Activated CD8-positive, alpha-beta T cell treated with anti-CD3 and anti-CD28 coated beads, Interleukin-2, amount 10 ng/mL, durations not matched to agents 7 days and 5 days (primary cell): ENCODE results near the gene TST. TPM values are rescaled to one million over a fixed set of nuclear protein-coding genes. Genes with fewer than 3 reads are reported as not detected.

ENCODE experiments used
- ATAC-seq: fragments of 150-1000 bp; cut with Tn5 transposase; one replicate; pipeline ENCODE4 v1.10.0; 2021; ENCODE audit warnings: moderate library complexity
- CTCF ChIA-PET: fragments of 350-600 bp; sonication (Branson Sonifier 250); formaldehyde crosslinking; loops from one replicate; lab custom pipeline; 2021; ENCODE audit warnings: antibody characterized with exemption; lab: Charles Lee
- POLR2A ChIA-PET: fragments of 350-600 bp; sonication (Branson Sonifier 250); formaldehyde crosslinking; loops from one replicate; lab custom pipeline; 2021; ENCODE audit warnings: antibody characterized with exemption; lab: Charles Lee
- DNase-seq: peaks from one replicate; pipeline ENCODE4 v3.0.0-alpha.2; 2020
- H3K27ac Mint-ChIP-seq: one replicate; pipeline ENCODE4 v1.8.0; 2021; ENCODE audit warnings: mild to moderate bottlenecking, mixed read lengths
- H3K27me3 Mint-ChIP-seq: one replicate; pipeline ENCODE4 v1.8.0; 2021; ENCODE audit warnings: low read depth, mixed read lengths
- H3K36me3 Mint-ChIP-seq: one replicate; pipeline ENCODE4 v1.8.0; 2021; ENCODE audit warnings: low read depth, mixed read lengths
- H3K4me1 Mint-ChIP-seq: one replicate; pipeline ENCODE4 v1.8.0; 2021; ENCODE audit warnings: low read depth, mixed read lengths
- H3K4me3 Mint-ChIP-seq: one replicate; pipeline ENCODE4 v1.8.0; 2021; ENCODE audit warnings: mild to moderate bottlenecking, mixed read lengths
- H3K9me3 Mint-ChIP-seq: one replicate; pipeline ENCODE4 v1.8.0; 2022; ENCODE audit warnings: mixed read lengths; ENCODE audit not compliant: insufficient read depth
- total RNA-seq, 2 experiments: library from RNA; stranded (reverse); gene quantifications; one replicate each; pipeline ENCODE4 v1.2.3, GENCODE V29; 2021

The TST gene
- total RNA-seq, 2 experiments from 2014 or later, result 8.3 to 9.4 TPM

- POLR2A ChIA-PET, result interaction anchor here (0.7 kb wide), 1 partner anchor 306 kb away, joined by 3 read pairs; no protein-coding TSS in a partner anchor
- Mint-ChIP-seq H3K4me1 (peaks cover 23% of the 10 kb centered on the region), H3K27me3 (peaks cover 9% of the 10 kb centered on the region), H3K27ac (no peak overlapping the region), H3K4me3 (no peak overlapping the region), H3K9me3 (no peaks in the 10 kb centered on the region), H3K36me3 (no peaks in the 10 kb centered on the region)
- DNase-seq, result peak; percentile 72
- CTCF ChIA-PET, result interaction anchor here (0.7 to 3.3 kb wide), 28 partner anchors 8 to 287 kb away, joined by 3 to 18 read pairs (median 5); partner anchors contain the start of genes IFT27, KCTD17, NCF4 and RAC2
- peak; percentile 99 for ATAC-seq
Measured at GRCh38 chr22:37043828-37044538, 24.7 kb upstream of the TST start.

DNA sequence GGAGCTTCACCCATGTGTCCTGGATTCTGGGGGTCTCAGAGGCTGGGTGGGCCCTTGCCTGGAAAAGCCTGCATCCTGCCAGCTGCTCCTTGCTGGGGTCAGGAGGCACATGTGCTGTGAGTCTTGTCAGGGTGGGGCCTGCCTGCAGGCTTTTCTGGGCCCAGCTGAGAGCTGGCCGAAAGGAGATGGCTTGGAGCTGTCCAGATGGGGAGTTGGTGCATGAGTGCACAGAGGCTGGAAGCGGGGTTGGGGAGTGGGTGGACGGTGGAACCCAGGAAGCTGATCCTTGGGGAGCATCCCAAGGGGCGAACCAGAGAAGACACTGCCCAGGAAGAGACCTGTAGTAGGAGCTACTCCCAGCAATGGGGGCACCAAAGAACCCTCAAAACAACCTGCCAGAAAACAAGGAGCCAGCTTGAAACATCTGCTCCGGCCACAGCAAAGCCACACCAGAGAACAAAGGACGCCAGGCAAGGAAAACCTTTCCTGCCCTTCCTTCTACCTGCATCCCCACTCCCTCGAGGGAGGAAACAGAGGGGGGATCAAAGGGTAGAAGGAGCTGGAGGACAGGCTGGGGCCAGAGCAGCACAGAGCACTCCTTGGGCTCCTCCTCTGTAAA is 24.1 kb upstream of the TST start:
- Mint-ChIP-seq H3K9me3 (no peaks in the 10 kb centered on the region), H3K36me3 (no peaks in the 10 kb centered on the region), H3K4me3 (no peak overlapping the region), H3K27me3 (peaks cover 9% of the 10 kb centered on the region), H3K4me1 (peaks cover 23% of the 10 kb centered on the region), H3K27ac (no peak overlapping the region)
- no peak for DNase-seq
- ChIA-PET CTCF (interaction anchor here (0.9 to 3.0 kb wide), 16 partner anchors 9 to 286 kb away, joined by 3 to 8 read pairs (median 5); partner anchors contain the start of genes IFT27 and KCTD17), POLR2A (interaction anchor here (0.7 kb wide), 1 partner anchor 305 kb away, joined by 3 read pairs; no protein-coding TSS in a partner anchor)
- ATAC-seq, result no peak

- POLR2A ChIA-PET, result no interaction called here
Measured at GRCh38 chr22:37039466-37039865, 20.2 kb upstream of the TST start.

GRCh38 chr22:37037669-37038068 is 18.4 kb upstream of the TST start:
- no peaks in the 10 kb centered on the region for H3K9me3 Mint-ChIP-seq
- H3K4me3 Mint-ChIP-seq, result no peak overlapping the region
- ChIA-PET CTCF (interaction anchor here (1.4 to 3.2 kb wide), 2 partner anchors 17 to 29 kb away, joined by 3 to 13 read pairs; partner anchors contain the start of gene MPST), POLR2A (interaction anchor here (0.7 kb wide), 1 partner anchor 107 kb away, joined by 4 read pairs; no protein-coding TSS in a partner anchor)
- H3K36me3 Mint-ChIP-seq, result no peaks in the 10 kb centered on the region
- peaks cover 23% of the 10 kb centered on the region for H3K27me3 Mint-ChIP-seq
- DNase-seq, result no peak
- peaks cover 9% of the 10 kb centered on the region for H3K4me1 Mint-ChIP-seq
- ATAC-seq, result no peak
- no peak overlapping the region for H3K27ac Mint-ChIP-seq

More at GRCh38 chr22:37039466-37039865, 20.2 kb upstream of the TST start:
- H3K4me1 Mint-ChIP-seq, result peaks cover 12% of the 10 kb centered on the region
- no peak for DNase-seq
- H3K4me3 Mint-ChIP-seq, result no peak overlapping the region
- no peaks in the 10 kb centered on the region for H3K9me3 Mint-ChIP-seq
- H3K27ac Mint-ChIP-seq, result no peak overlapping the region
- H3K36me3 Mint-ChIP-seq, result no peaks in the 10 kb centered on the region
- CTCF ChIA-PET, result interaction anchor here (1.3 kb wide), 1 partner anchor 19 kb away, joined by 3 read pairs; no protein-coding TSS in a partner anchor
- H3K27me3 Mint-ChIP-seq, result peaks cover 23% of the 10 kb centered on the region
- ATAC-seq, result no peak

GRCh38 chr22:37036655-37037377 is 17.6 kb upstream of the TST start:
- Mint-ChIP-seq H3K4me3 (no peak overlapping the region), H3K36me3 (no peaks in the 10 kb centered on the region), H3K27me3 (peaks cover 23% of the 10 kb centered on the region), H3K4me1 (peaks cover 9% of the 10 kb centered on the region), H3K27ac (no peak overlapping the region), H3K9me3 (no peaks in the 10 kb centered on the region)
- DNase-seq (no peak), ATAC-seq (no peak)
- ChIA-PET CTCF (interaction anchor here (1.4 to 3.2 kb wide), 2 partner anchors 8 to 16 kb away, joined by 5 to 13 read pairs; partner anchors contain the start of gene MPST), POLR2A (no interaction called here)

GRCh38 chr22:37033605-37034430 is 14.6 kb upstream of the TST start:
- Mint-ChIP-seq H3K27ac (no peak overlapping the region), H3K4me3 (no peak overlapping the region), H3K4me1 (no peaks in the 10 kb centered on the region), H3K36me3 (no peaks in the 10 kb centered on the region), H3K27me3 (peaks cover 14% of the 10 kb centered on the region), H3K9me3 (no peaks in the 10 kb centered on the region)
- DNase-seq (no peak), ATAC-seq (no peak)
- ChIA-PET CTCF (interaction anchor here (1.3 kb wide), 1 partner anchor 11 kb away, joined by 5 read pairs; no protein-coding TSS in a partner anchor), POLR2A (no interaction called here)

DNA sequence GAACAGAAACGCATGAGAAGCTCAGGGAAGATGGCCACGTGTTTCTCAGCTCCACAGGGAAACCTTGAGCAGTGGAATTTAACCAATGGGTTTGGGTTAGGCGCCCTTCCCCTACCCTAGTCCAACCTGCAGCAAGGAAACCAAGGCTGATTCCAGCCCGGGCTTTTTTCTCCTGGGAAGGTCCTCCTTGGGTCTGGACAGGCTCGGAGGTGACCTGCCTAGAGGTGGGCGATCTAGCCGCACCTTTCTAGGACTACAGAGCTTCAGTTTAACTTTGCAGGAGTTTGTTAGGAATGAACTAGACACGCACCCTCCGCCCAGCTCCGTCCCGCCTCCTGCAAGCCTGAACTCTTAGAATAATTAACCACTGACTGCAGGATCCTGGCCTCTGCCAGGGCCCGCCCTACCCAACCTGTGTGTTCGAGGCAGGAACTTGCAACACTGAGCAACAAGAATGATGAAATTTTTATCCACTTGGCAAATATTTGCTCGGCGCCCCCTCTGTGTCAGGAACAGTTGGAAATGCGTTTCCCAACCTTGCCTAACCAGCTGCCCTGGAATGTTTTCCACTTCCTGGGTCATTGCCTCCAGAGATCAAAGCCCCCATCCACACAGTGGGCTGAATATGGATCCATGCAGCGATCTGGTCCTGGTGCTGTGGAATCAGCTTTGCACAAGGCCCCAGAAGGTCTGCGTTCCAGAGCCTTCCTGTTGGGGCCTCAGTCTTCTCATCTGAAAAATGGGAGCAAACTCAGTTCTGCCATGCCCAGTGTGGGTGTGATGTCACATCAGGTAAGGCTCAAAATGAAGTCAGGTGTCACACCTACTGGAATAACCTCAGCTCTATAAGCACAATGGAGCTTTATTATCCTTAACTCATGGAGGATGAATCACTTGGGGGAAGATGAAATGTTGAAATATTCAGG is 13.6 kb upstream of the TST start:
- Mint-ChIP-seq H3K27me3 (peaks cover 14% of the 10 kb centered on the region), H3K36me3 (no peaks in the 10 kb centered on the region), H3K4me1 (no peaks in the 10 kb centered on the region), H3K27ac (no peak overlapping the region), H3K9me3 (no peaks in the 10 kb centered on the region), H3K4me3 (no peak overlapping the region)
- DNase-seq (no peak), ATAC-seq (no peak)
- ChIA-PET POLR2A (no interaction called here), CTCF (interaction anchor here (1.0 to 1.3 kb wide), 2 partner anchors 11 to 12 kb away, joined by 4 to 5 read pairs; no protein-coding TSS in a partner anchor)

GRCh38 chr22:37032134-37032534 is 12.9 kb upstream of the TST start:
- peaks cover 1% of the 10 kb centered on the region for H3K36me3 Mint-ChIP-seq
- ChIA-PET CTCF (interaction anchor here (1.0 kb wide), 1 partner anchor 11 kb away, joined by 4 read pairs; no protein-coding TSS in a partner anchor), POLR2A (no interaction called here)

GRCh38 chr22:37030560-37031281 is 11.5 kb upstream of the TST start:
- peaks cover 5% of the 10 kb centered on the region for H3K27me3 Mint-ChIP-seq
- DNase-seq, result no peak
- CTCF ChIA-PET, result interaction anchor here (1.2 to 1.6 kb wide), 2 partner anchors 15 to 19 kb away, joined by 3 to 6 read pairs; no protein-coding TSS in a partner anchor
- no peaks in the 10 kb centered on the region for H3K9me3 Mint-ChIP-seq
- H3K4me3 Mint-ChIP-seq, result no peak overlapping the region
- peaks cover 2% of the 10 kb centered on the region for H3K36me3 Mint-ChIP-seq
- no peaks in the 10 kb centered on the region for H3K4me1 Mint-ChIP-seq
- no peak overlapping the region for H3K27ac Mint-ChIP-seq
- no peak for ATAC-seq
- POLR2A ChIA-PET, result no interaction called here

More at GRCh38 chr22:37032134-37032534, 12.9 kb upstream of the TST start:
- DNase-seq, result no peak
- H3K4me1 Mint-ChIP-seq, result no peaks in the 10 kb centered on the region
- H3K27ac Mint-ChIP-seq, result no peak overlapping the region
- no peak for ATAC-seq
- peaks cover 9% of the 10 kb centered on the region for H3K27me3 Mint-ChIP-seq
- no peaks in the 10 kb centered on the region for H3K9me3 Mint-ChIP-seq
- H3K4me3 Mint-ChIP-seq, result no peak overlapping the region
